ENCODE data around the gene BIN1.

BIN1 gene

DNA sequence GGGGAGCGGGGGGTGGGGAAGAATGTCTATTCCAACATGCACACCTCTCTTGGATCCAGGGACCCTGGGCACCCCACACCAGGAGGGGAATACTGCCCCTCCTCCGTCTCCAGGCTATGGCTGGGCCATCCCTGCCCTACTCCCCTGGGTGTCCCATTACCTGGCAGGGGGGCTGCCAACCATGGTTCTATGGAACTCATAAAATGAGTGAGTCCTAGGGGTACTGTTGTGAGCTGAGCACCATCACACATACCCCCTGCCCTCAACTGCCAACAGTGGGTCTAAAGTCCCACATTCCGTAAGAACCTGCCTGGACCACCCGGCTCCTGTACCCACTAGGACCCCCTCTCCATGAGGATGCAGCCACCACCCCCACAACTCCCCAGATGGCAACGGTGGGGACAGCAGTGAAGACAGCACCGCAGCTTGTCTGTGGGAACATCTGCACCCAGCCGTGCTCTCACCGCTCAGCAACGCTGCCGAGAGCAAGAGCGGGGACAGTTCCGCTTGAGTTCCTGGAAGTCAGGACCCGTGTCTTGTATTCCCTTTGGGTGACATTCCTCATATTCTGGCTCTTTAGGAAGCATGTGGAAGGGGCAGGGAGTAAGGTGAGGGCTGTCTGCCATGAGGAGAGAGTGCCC lies 41.5 kb downstream of the BIN1 start:
- no peak overlapping the region for H3K27ac ChIP-seq
- TF ChIP-seq, protein P1, sequence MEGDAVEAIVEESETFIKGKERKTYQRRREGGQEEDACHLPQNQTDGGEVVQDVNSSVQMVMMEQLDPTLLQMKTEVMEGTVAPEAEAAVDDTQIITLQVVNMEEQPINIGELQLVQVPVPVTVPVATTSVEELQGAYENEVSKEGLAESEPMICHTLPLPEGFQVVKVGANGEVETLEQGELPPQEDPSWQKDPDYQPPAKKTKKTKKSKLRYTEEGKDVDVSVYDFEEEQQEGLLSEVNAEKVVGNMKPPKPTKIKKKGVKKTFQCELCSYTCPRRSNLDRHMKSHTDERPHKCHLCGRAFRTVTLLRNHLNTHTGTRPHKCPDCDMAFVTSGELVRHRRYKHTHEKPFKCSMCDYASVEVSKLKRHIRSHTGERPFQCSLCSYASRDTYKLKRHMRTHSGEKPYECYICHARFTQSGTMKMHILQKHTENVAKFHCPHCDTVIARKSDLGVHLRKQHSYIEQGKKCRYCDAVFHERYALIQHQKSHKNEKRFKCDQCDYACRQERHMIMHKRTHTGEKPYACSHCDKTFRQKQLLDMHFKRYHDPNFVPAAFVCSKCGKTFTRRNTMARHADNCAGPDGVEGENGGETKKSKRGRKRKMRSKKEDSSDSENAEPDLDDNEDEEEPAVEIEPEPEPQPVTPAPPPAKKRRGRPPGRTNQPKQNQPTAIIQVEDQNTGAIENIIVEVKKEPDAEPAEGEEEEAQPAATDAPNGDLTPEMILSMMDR (conservative IDR thresholded peaks at IDR 0.05), result no peak

DNA sequence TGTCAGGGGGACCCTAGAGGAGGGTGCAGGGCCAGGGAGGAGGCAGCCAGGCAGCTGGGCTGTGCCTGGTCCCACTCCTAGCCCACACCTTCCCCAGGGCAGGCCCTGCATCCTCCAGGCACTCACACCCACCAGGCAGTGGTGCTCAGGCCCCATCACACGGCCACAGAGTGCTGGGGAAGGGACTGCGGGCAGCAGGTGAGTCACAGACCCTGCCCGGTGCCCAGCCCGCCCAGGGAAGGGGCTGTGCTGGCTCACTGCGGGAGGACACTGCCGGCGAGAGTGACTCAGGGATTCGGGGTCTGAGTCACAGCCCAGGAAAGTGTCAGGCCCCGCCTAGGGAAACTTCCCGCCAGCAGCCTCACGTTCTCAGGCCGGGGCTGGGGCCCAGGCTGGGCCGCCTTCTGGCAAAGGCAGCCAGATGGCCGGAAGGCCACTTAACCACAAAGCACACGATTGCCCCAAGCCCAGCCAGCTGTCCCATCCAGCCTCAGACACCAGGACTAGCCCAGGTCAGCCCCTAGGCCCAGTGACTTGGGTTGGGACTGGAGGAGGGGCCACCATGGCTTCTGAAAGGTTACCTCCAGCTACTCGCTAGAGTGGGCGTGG lies 42.2 kb downstream of the BIN1 start:
- TF ChIP-seq, protein P1 (conservative IDR thresholded peaks at IDR 0.05), result no peak
- H3K27ac ChIP-seq, result no peak overlapping the region

DNA sequence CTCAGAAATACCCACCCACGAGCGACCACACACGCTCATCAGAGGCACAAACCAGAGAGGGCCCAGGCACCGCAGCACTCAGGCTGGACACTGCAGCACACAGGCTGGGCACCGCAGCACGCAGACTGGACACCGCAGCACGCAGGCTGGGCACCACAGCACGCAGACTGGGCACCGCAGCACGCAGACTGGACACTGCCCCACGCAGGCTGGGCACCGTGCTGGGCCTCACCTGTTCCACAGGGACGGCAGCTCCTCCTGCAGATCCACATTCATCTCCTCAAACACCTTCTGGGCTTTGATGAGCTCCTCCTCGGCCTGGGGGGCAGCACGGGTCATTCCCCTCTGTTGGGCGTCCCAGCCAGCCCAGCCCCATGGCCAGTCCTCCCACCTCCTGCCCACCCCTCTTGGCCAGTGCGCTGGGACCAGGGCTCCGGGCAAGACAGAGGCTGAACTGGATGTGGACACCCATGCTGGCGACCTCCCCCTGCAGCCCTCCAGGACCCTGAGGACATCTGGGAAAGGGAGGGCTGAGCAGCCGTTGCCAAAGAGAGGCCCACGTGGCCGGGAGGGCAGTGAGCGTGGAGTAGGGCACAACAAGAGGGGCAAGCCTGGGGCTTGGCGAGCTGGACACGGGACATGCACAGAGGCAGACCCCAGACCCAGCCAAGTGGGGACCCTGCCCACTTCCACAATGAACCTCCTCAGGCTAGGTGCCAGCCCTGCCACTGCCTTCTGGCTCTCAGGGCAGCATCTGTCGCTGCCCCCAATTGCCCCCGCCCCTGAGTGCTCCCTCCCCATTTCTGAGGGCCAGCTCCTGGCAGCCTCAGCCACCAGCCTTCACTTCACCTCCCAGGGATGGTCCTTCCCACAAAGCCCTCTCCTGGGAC lies 43.0 kb downstream of the BIN1 start:
- TF ChIP-seq, protein P1 (conservative IDR thresholded peaks at IDR 0.05), result no peak
- H3K27ac ChIP-seq, result no peak overlapping the region

DNA sequence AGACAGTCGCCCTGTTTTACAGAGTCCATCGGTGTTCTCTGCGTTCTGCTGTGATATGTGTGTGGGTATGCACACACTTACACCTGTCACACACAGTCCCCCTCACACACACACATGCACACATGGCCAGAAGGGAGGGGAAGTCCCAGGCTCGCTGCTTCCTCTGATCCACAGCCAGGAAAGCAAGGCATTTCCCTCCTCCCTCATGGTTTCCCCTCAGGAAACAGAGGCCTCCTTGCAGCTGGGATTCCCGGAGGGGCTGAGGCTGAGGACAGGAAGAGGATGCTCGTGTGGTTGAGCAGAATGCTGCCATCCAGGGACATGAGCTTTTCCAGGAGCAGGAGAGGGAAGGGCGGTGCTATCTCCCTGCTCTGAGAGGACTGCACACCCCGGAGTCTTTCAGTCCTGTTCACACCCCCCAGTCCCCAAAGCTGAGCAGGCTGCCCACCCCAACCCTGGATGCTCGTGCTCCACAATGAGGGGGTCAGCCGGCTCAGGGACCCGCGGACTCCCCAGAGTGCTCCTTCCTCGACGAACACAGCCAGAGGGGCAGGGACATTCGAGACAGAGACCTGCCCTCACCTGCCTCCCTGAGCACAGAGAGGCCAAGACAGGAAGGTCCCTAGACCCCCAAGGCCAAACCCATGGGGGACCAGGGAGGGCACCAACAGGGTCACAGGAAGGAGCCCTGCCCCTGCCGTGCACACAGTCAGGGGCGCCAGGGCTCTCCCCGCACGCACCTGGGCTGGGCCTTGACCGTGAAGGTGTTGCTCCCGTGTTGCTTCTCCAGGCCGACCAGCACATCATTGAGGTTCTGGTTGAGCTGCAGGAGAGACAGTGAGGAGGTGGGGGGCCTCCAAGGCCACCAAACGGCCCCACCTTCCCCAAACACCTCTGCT lies 45.3 kb downstream of the BIN1 start:
- no peak overlapping the region for H3K27ac ChIP-seq
- TF ChIP-seq, protein P1 (conservative IDR thresholded peaks at IDR 0.05), result no peak

DNA sequence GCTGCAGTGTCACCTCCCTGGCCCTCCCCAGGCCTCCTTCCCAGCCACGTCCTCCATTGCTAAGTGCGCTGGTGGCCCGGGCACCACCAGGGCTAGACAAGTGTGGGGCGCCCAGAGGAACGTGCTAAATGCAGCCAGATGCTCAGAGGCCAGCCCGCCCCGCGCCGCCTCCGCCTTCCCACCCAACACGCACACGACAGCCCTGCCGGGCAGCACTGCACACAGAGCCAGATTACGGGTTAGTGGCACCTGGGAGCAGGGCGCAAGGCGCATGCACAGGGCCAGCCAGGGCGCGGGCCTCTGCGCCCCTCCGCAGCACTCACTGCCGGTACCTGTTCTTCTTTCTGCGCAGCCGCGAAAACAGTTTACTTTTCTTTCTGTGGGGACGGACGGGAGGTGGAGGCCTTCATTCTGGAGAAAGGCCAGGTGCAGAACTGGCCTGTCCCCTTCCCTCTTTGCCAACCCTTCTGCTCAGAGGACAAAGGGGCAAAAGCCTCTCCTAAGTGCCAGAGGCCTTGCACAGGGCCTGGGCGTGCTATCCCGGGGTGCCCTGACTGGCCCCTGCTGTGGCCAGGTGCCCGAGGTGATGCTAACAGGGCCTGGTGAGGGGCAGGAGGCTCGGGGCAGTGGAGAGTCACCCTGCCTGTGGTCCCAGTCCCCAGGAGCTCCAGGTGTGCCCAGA lies 46.5 kb downstream of the BIN1 start:
- TF ChIP-seq, protein P1 (conservative IDR thresholded peaks at IDR 0.05), result no peak
- H3K27ac ChIP-seq, result no peak overlapping the region

DNA sequence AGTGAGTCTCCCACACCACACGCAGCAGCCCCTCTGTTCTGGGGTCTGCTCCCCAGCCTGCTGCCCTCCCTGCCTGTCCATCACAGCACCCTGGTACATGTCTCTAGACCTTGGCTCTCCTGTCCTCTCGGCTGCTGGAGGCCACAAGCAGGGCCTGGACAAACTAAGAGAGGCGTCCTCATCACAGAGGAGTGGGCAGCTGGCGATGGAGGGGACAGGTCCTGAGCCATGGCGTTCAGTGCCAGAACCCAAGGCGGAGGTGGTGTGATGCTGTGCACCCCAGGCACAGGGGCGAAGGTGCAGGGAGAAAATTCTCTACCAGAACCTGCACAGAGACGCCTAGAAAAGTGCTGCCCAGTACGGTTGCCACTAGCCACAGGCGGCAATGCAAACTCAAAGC lies 47.4 kb downstream of the BIN1 start:
- TF ChIP-seq, protein P1 (conservative IDR thresholded peaks at IDR 0.05), result no peak
- no peak overlapping the region for H3K27ac ChIP-seq

All from VCaP (cell line).